Gastroesophageal sphincter (tissue), 3 donors: Measurements from ENCODE around the gene PSORS1C2.

Experiments used
- CTCF ChIP-seq, 4 experiments: fragments of 200-600 bp in 2 of 4; fragments of 450-650 bp in 2 of 4; sonication (generic) in 1 of 4; IDR thresholded peaks; one replicate each; pipeline ENCODE4 v1.5.1; 2017 to 2019; ENCODE audit warnings: antibody characterized with exemption in 4 of 4, mild to moderate bottlenecking in 2 of 4, moderate library complexity in 2 of 4
- EP300 ChIP-seq: sonication (generic); formaldehyde crosslinking; IDR thresholded peaks from one replicate; pipeline ENCODE4 v1.6.1; 2017; ENCODE audit warnings: antibody characterized with exemption, mild to moderate bottlenecking
- POLR2A ChIP-seq, 2 donors: fragments of 450-650 bp; IDR thresholded peaks; one replicate each; pipeline ENCODE4 v1.6.1; 2017; ENCODE audit warnings: antibody characterized with exemption in 2 of 2, mild to moderate bottlenecking in 2 of 2, moderate library complexity in 1 of 2
- POLR2AphosphoS5 ChIP-seq: sonication (generic); formaldehyde crosslinking; IDR thresholded peaks from one replicate; pipeline ENCODE4 v1.6.1; 2017; ENCODE audit warnings: antibody characterized with exemption

GRCh38 chr6:31144296-31144969 is 5.6 kb upstream of the PSORS1C2 start:
- TF ChIP-seq POLR2AphosphoS5 (no peak), POLR2A (IDR thresholded peaks at IDR 0.05) (no peak), CTCF (IDR thresholded peaks at IDR 0.05) (no peak), EP300 (no peak)
